Breast epithelium (tissue), 3 donors: ENCODE measurements around the gene ITGB8.

Source experiments
- CTCF ChIP-seq, 3 donors: fragments of 450-650 bp; IDR thresholded peaks; one replicate each; pipeline ENCODE4 v1.5.1; 2016 to 2017; ENCODE audit warnings: antibody characterized with exemption in 3 of 3, mild to moderate bottlenecking in 3 of 3, moderate library complexity in 3 of 3
- POLR2AphosphoS5 ChIP-seq, 3 donors: sonication (generic); formaldehyde crosslinking; IDR thresholded peaks; one replicate each; pipeline ENCODE4 v1.6.1; 2017; ENCODE audit warnings: antibody characterized with exemption in 3 of 3

GRCh38 chr7:20352573-20353306 is 22.0 kb downstream of the ITGB8 start:
- TF ChIP-seq CTCF (IDR thresholded peaks at IDR 0.05): no peak
- TF ChIP-seq POLR2AphosphoS5 (IDR thresholded peaks at IDR 0.05): peak in 1 of 3 donors; percentile 70
